HepG2 (cell line): Measurements from ENCODE around the gene WNK1. TPM values are rescaled to one million over a fixed set of nuclear protein-coding genes. Genes with fewer than 3 reads are reported as not detected.

ENCODE experiments used
- MEIS2 ChIP-seq: sonication (generic); formaldehyde crosslinking; IDR thresholded peaks from 2 replicates; pipeline ENCODE4 v1.9.0; 2021; ENCODE audit warnings: mild to moderate bottlenecking, missing genetic modification reagents
- THAP7 ChIP-seq: sonication (generic); formaldehyde crosslinking; IDR thresholded peaks from 2 replicates; pipeline ENCODE4 v1.8.1; 2023; ENCODE audit warnings: mild to moderate bottlenecking, missing genetic modification reagents
- ZBTB3 ChIP-seq: sonication (generic); formaldehyde crosslinking; IDR thresholded peaks from 2 replicates; pipeline ENCODE4 v1.4.0; 2020; ENCODE audit warnings: low read depth, mild to moderate bottlenecking, moderate library complexity, missing genetic modification reagents, borderline replicate concordance
- ZNF17 ChIP-seq: sonication (generic); formaldehyde crosslinking; IDR thresholded peaks from 2 replicates; pipeline ENCODE4 v1.5.0; 2020; ENCODE audit warnings: mild to moderate bottlenecking, missing genetic modification reagents
- ZNF256 ChIP-seq: sonication (generic); formaldehyde crosslinking; conservative IDR thresholded peaks from 2 replicates; pipeline ENCODE4 v1.4.0; 2020; ENCODE audit warnings: missing genetic modification reagents
- ZNF44 ChIP-seq: sonication (generic); formaldehyde crosslinking; IDR thresholded peaks from 2 replicates; pipeline ENCODE4 v1.5.1; 2020; ENCODE audit warnings: mild to moderate bottlenecking, missing genetic modification reagents
- ZNF552 ChIP-seq: sonication (generic); formaldehyde crosslinking; IDR thresholded peaks from 2 replicates; pipeline ENCODE4 v1.9.0; 2022; ENCODE audit warnings: missing genetic modification reagents, mild to moderate bottlenecking, borderline replicate concordance
- polyA plus RNA-seq, 8 experiments: library from polyadenylated mRNA; depleted of rRNA in 3 of 8; stranded (reverse) in 7 of 8; unstranded in 1 of 8; fragments of >200 nt; fragmentation: Illumina TruSeq in 4 of 8; extraction: Trizol in 4 of 8; gene quantifications; 2 replicates each; pipeline versions ENCODE4 v1.2.1 to v1.2.3, GENCODE V29; 2011 to 2016; ENCODE audit warnings: low read depth in 4 of 8, missing spikeins in 1 of 8, mixed read lengths in 1 of 8; ENCODE audit not compliant: insufficient read depth in 1 of 8
- total RNA-seq, 5 experiments: library from RNA; depleted of rRNA; stranded (reverse); fragments of >200 nt; fragmentation: Illumina TruSeq; extraction: Trizol; gene quantifications; 2 replicates each; pipeline ENCODE4 v1.2.3, GENCODE V29; 2016; ENCODE audit warnings: low read depth in 1 of 5
- TF ChIP-seq, protein P1 (sequence below): sonication (generic); formaldehyde crosslinking; IDR thresholded peaks from 2 replicates; pipeline ENCODE4 v1.5.0; 2020; ENCODE audit warnings: mild to moderate bottlenecking, missing genetic modification reagents, borderline replicate concordance
- TF ChIP-seq, protein P2 (sequence below): sonication (generic); formaldehyde crosslinking; IDR thresholded peaks from 2 replicates; pipeline ENCODE4 v1.4.0; 2020; ENCODE audit warnings: missing genetic modification reagents; ENCODE audit errors: not compliant biosample characterization

Gene WNK1
- total and polyA plus RNA-seq, 2 of the 13 experiments (the other 11 are each of a cell fraction or from before 2014, with no cell fraction given), result 31.1 to 54.8 TPM

GRCh38 chr12:851343-851742 is 99.0 kb downstream of the WNK1 start (continued):
- TF ChIP-seq, protein P1, sequence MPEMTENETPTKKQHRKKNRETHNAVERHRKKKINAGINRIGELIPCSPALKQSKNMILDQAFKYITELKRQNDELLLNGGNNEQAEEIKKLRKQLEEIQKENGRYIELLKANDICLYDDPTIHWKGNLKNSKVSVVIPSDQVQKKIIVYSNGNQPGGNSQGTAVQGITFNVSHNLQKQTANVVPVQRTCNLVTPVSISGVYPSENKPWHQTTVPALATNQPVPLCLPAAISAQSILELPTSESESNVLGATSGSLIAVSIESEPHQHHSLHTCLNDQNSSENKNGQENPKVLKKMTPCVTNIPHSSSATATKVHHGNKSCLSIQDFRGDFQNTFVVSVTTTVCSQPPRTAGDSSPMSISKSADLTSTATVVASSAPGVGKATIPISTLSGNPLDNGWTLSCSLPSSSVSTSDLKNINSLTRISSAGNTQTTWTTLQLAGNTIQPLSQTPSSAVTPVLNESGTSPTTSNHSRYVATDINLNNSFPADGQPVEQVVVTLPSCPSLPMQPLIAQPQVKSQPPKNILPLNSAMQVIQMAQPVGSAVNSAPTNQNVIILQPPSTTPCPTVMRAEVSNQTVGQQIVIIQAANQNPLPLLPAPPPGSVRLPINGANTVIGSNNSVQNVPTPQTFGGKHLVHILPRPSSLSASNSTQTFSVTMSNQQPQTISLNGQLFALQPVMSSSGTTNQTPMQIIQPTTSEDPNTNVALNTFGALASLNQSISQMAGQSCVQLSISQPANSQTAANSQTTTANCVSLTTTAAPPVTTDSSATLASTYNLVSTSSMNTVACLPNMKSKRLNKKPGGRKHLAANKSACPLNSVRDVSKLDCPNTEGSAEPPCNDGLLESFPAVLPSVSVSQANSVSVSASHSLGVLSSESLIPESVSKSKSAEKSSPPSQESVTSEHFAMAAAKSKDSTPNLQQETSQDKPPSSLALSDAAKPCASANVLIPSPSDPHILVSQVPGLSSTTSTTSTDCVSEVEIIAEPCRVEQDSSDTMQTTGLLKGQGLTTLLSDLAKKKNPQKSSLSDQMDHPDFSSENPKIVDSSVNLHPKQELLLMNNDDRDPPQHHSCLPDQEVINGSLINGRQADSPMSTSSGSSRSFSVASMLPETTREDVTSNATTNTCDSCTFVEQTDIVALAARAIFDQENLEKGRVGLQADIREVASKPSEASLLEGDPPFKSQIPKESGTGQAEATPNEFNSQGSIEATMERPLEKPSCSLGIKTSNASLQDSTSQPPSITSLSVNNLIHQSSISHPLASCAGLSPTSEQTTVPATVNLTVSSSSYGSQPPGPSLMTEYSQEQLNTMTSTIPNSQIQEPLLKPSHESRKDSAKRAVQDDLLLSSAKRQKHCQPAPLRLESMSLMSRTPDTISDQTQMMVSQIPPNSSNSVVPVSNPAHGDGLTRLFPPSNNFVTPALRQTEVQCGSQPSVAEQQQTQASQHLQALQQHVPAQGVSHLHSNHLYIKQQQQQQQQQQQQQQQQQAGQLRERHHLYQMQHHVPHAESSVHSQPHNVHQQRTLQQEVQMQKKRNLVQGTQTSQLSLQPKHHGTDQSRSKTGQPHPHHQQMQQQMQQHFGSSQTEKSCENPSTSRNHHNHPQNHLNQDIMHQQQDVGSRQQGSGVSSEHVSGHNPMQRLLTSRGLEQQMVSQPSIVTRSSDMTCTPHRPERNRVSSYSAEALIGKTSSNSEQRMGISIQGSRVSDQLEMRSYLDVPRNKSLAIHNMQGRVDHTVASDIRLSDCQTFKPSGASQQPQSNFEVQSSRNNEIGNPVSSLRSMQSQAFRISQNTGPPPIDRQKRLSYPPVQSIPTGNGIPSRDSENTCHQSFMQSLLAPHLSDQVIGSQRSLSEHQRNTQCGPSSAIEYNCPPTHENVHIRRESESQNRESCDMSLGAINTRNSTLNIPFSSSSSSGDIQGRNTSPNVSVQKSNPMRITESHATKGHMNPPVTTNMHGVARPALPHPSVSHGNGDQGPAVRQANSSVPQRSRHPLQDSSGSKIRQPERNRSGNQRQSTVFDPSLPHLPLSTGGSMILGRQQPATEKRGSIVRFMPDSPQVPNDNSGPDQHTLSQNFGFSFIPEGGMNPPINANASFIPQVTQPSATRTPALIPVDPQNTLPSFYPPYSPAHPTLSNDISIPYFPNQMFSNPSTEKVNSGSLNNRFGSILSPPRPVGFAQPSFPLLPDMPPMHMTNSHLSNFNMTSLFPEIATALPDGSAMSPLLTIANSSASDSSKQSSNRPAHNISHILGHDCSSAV (CRISPR knock-in tag), result no peak
- TF ChIP-seq THAP7 (no peak), ZNF44 (CRISPR knock-in tag) (no peak), MEIS2 (no peak), ZNF552 (CRISPR knock-in tag) (no peak), ZNF17 (CRISPR knock-in tag) (no peak), ZNF256 (no peak), ZBTB3 (CRISPR knock-in tag) (no peak)
- TF ChIP-seq, protein P2, sequence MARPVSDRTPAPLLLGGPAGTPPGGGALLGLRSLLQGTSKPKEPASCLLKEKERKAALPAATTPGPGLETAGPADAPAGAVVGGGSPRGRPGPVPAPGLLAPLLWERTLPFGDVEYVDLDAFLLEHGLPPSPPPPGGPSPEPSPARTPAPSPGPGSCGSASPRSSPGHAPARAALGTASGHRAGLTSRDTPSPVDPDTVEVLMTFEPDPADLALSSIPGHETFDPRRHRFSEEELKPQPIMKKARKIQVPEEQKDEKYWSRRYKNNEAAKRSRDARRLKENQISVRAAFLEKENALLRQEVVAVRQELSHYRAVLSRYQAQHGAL (CRISPR knock-in tag), result no peak
